Pons (tissue), 1 donor: ENCODE data around the gene SYNGR2.
"Not testable (repeated sequence)": the region's sequence is repeated elsewhere in the genome, so short reads cannot be mapped to it uniquely, and the experiment has no call there.

Experiments used
- DNase-seq: peaks from one replicate; pipeline ENCODE4 v3.0.0-alpha.2; 2016; ENCODE audit warnings: low spot score

The SYNGR2 gene

DNA sequence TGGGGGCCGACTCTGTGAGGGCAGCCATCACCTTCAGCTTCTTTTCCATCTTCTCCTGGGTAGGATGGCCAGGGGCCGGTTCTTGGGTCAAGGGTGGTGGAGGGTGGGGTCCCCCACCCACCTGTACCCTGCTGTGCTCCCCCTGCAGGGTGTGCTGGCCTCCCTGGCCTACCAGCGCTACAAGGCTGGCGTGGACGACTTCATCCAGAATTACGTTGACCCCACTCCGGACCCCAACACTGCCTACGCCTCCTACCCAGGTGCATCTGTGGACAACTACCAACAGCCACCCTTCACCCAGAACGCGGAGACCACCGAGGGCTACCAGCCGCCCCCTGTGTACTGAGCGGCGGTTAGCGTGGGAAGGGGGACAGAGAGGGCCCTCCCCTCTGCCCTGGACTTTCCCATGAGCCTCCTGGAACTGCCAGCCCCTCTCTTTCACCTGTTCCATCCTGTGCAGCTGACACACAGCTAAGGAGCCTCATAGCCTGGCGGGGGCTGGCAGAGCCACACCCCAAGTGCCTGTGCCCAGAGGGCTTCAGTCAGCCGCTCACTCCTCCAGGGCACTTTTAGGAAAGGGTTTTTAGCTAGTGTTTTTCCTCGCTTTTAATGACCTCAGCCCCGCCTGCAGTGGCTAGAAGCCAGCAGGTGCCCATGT, 3.3 kb downstream of the SYNGR2 start:
- not testable (repeated sequence) for DNase-seq

DNA sequence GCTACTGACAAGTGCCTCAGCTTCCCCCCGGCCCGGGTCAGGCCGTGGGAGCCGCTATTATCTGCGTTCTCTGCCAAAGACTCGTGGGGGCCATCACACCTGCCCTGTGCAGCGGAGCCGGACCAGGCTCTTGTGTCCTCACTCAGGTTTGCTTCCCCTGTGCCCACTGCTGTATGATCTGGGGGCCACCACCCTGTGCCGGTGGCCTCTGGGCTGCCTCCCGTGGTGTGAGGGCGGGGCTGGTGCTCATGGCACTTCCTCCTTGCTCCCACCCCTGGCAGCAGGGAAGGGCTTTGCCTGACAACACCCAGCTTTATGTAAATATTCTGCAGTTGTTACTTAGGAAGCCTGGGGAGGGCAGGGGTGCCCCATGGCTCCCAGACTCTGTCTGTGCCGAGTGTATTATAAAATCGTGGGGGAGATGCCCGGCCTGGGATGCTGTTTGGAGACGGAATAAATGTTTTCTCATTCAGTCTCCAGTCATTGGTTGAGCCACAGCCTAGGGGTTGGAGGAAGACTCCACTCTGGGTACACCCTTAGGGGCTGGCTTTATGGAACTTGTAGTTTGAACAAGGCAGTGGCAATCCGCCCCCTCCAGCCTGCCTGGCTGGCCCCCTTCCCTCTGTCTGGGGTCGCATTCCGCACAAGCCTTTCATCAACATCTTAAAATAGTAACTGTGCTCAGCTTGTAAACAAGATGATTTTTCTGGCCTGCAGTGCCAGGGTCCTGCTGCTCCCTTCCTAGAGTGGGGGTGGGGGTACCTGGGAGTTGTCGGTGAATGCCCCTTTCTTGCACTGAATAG, 4.1 kb downstream of the SYNGR2 start:
- no peak for DNase-seq

DNA sequence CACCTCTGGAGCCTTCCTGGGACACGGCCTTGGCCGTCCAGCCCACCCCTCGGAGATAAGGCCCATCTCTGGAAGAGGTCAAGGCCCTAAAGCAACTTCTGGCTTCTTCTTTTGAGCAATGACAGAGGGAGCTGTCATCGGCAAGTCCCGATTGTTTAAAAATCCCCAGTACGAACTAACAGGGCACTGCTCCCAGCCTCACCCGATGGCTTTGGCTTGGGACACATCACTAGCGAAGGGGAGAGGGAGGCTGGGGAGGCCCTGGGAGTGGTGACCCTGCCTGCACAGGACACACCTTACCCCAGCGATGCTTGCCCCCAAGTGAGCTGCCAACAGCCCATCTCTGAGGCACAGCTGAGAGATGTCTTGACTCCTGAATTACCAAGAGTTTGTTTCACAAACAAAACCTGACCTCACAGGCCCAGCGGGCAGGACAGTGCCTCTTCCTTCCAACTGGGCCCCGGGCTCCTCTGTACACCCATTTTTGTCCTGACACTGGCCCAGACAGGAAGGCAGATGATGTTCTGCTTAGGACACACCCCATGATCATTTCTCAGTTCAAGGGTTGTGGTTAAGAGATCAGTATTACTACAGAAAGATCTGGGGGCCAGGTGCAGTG, 4.8 kb downstream of the SYNGR2 start:
- no peak for DNase-seq

DNA sequence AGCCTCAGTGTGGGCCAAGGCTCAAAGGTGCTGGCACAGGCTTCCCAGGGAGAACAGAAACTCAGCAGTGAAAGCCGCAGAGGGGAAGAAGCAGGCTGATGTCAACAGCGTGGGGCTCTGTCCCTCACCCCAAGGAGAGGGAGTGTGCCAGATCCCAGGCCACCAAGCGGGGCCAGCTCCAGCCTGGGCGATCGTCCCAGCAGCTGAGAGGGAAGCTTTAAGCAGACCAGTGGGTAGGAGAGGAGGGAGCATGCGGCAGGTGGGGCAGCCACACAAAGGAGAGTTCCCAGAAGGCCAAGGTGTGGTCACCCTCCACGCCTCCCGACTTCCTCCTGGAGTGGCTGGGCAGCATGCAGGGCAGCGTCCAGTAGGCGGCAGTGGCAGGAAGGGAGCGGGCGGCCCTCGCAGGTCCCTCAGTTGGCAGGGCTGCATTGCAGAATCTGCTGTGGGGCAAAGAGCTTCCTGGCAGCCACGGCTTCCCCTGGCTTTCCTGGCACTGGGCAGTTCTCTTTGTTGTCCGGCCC, 6.0 kb downstream of the SYNGR2 start:
- peak; percentile 90 for DNase-seq

DNA sequence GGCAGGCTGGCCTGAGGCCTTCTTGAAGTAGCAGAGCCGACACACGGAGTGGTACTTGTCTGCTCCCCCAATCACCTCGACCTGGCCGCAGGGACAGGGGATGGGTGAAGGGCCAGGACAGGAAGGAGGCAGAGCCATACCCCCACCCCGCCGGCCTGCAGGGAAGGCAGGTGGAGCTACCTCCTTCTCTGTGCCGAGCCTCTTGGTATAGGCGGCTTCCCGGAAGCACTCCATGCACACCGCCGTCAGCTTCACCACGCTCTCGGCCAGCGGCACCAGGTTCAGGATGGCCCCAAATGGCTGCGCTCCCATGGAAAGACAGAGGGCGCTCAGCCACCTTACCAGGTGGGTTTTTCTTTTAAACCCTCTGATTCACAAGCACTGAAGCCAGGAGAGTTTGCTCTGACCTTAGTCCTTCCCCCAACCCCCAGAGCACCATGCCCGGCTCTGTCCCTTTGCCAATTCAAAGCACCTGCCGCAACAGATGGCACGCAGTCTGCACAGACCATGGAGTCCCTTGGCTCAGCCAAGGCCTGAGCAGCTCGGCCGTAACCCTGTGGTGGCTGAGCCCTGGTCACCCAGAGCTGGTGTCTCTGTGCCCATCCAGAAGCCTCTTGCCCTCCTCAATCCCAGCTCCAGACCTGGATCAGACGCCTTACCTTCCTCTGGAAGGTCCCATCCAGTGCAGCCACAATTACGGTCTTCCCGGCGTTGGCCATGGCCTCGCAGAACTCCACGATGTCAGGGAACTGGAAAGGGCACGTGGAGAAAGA, 6.7 kb downstream of the SYNGR2 start:
- DNase-seq = no peak

DNA sequence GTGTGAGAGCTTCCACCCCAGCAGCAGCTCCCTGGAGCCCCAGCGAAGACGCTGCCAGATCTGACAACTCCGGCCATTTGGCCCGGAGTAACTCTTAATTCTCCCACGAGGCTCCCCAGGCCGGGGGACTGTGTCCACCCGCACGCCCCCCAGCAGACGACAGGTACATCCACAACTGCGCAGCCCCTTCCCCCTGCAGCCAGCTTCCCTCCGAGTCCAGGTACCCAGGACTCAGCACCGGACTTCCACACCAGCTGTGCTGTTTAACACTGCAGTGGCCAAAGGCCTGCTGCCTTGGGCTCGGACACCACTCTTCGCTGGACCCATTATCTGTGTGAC, 7.2 kb downstream of the SYNGR2 start:
- no peak for DNase-seq

DNA sequence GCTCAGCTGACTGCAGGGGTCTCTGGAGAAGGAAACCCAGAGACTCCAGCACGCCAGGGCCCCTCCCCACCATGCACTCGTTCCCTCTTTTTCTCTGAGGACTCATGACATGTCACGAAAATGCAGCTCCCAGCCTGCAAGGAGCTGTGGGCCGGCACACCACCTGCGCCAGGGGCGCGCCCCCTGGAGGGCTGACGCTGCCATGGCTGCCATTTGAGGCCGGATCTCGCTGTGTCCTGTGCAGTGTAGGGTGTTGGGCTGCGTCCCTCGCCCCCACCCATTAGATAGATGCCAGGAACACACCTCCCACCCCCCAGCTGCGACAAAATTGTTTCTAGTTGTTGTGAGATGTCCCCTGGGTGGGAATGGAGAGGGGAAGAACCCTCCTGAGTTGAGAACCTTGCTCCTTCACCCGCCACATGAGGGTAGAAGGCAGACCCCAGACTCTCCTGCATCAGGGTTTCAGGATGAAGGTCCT, 8.2 kb downstream of the SYNGR2 start:
- no peak for DNase-seq

DNA sequence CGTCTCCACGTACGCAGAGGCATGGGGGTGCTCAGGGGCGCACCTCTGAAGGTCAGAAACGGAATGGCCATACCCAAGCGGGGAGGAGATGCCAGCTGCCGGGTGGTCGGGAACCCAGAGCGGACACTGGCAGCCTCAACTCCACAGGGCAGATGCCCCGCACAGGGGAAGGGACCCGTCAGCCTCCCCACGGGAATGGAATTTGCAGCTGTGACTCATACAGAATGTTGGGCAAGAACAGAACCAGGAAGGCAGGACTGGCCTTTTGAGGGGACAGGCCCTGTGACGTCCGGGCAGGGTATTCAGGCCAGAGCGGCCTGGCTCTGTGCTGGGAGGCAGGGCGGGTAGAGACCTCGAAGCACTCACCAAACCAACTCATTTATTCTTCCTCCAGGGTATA, 11.0 kb downstream of the SYNGR2 start:
- no peak for DNase-seq

DNA sequence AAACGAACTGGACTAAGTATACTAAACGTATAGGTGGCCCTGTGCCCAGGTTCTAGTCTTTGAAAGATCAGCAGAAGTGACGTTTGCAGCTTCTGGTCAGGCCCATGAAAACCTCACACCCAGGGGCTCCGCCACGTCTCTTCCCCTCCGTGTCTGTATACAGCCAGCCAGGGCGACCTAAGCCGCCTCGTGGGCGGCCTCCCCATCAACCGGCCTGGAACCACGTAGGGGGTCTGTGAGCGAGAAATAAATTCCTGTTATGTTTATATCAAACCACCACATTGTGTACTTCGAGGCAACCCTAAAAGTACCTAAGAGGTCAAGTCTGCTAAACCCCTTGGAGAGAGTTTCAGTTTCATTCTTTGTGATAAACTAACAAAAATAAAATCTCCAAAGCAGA, 11.7 kb downstream of the SYNGR2 start:
- DNase-seq = no peak

DNA sequence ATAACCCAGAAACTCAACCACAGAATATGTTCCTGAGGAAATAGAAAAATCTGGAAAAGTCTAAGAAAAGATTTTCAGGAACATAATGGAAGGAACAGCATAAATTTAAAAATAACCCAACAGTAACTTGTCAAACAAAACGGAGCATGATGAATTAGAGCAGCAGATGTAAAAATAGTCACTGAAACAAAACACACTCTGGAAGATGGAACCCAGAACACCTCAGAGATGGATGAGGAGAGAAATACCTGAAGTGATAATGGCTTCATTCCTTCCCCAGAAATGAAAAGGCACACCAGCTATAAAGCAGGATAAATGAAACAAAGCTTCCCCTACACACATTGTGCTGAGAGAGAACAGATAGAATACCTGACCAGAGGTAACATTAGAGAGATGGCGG, 12.1 kb downstream of the SYNGR2 start:
- no peak for DNase-seq

DNA sequence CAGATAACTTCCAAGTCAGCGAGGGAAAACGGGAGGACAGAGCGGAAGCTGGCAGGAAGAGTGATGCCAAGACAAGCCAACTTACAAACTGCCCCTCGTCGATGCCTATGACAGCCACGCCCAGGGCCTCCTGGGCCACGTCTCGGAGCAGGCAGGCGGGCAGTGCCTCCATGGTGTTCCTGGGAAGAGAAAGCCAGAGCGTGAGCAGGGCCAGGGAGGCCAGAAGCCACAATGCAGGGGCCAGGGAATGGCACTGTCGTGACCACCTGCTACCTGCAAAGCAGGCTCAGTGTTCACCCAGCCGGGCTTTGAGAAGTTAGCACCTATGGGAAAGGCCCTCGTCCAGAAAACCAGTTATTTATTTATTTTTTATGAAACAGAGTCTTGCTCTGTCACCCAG, 14.1 kb downstream of the SYNGR2 start:
- no peak for DNase-seq

DNA sequence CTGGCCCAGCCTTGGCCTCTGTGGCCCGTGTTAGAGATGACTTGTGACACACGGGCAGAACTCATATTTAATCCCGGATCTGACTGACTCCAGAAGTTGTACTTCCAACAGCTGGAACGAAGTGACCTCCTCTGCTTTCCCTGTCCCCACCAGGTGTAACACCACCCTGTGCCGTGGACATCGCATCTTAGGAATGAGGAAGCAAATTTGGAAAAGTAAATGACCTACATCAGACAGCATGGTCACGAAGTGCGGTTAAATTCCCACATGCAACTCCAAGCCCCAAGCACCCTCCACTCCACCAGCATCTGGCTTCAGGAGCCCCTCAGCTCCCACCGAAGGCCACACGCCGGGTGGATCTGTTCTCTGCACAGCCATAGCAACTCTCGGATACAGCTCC, 15.5 kb downstream of the SYNGR2 start:
- no peak for DNase-seq

DNA sequence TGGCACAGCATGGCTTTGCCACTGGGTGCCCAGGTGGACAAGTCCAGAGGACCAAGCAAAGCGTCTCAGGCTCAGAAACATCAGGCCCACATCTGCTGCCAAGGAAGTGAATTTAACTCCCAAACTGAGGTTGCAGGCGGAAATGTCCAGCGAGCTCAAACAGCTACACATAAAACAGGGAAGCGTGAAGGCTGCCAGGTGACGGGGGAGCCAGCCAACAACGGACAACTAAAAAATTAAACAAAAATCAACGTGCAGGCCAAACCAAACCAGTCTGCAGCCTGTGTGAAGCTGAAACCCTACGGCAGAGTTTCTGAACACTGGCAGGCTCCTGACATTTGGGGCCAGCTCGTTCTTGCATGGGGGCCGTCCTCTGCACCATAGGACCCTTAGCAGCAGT, 16.0 kb downstream of the SYNGR2 start:
- no peak for DNase-seq

DNA sequence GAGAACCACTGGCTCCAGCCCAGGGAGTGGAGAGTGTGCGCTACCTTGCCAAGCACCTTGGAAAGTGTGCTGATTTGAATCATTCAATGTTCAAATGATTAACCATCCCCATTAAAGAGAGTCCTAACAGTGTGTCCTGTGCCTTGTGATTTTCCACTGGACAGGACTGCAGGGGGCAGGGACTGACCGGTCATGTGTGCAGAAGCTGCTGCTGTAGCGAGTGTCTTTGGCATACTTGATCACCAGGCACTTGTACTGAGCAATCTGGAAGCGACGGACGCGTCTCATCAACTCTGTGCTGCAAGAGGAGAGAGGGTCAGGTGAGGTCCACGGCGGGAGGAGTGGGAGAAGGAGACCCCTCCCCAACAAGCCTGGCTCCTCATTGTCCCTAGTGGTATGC, 16.5 kb downstream of the SYNGR2 start:
- no peak for DNase-seq

DNA sequence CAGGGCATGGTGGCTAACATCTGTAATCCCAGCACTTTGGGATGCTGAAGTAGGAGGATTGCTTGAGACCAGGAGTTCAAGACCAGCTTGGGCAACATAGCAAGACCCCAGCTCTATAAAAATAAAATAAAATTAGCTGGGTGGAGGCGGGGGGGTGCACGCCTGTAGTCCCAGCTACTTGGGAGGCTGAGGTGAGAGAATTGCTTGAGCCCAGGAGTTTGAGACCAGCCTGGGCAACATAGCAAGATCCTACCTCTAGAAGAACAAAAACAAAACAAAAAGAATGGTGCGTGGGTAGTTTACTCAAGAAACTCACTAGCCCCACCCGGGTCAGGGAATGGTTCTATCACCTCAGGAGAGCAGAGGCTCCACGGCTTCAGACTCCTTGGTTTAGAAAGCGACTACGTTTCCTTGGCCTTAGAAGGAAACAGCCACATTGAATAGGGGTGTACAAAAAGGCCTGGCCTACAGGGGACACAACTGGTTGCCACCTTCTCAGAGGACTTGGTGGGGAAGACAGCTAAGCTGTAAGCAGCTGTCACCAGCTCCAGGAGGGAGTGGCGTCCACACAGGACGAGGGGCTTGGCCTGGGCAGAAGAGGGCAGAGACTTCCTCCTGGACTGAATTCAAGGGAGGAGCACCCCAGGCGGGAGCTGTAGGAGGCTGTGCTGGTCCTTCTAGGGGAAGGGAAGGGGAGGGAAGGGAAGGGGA, 17.8 kb downstream of the SYNGR2 start:
- no peak for DNase-seq

DNA sequence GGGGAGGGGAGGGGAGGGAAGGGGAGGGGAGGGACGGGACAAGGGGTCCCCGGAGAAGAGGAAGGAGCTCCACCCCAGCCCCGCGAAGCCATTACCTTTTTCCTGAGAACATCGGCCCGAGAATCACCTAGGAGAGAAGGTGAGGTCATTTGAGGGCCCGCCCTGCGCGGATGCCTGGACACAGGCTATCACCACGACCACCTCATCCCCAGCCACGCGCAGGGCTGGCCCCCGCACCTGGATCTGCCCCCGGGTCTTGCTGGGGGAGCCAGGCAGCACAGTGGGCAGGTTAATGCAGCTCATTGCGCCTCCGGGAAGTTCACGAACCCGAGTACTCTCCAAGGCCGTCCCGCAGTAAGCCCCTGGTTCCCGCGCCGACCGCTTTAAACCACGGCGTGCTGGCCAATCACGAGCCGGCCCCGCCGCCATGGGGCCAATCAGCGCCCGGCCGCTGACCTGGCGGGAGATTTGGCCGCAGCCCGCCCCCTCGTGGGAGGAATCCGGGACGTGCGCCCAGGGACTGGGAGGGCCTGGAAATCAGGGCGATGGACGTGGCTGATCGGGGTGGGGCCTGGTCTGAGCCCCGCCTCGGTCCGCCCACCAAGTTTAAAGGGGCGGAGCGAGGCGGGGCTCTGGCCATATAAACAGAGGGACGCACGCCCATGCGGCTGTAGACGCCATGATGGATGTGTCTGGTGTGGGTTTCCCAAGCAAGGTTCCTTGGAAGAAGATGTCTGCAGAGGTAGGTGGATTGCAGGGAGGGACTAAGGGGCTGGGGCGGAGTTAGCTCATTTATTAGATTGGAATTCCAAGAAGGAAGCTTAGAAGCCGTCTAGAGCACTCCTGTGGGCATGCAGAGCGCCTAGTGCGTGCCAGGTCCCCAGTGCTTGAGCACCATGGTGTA, 18.6 kb downstream of the SYNGR2 start, which contains the start of the genes AFMID and TK1:
Gene AFMID (plus strand): TSS at position 671 of the 904 bp plus-strand sequence. CDS start 9 bp downstream, at position 680.
Gene TK1 (minus strand): TSS at position 361 of the 904 bp plus-strand sequence. CDS start 58 bp downstream, at position 303.
- DNase-seq = peak; percentile 96

DNA sequence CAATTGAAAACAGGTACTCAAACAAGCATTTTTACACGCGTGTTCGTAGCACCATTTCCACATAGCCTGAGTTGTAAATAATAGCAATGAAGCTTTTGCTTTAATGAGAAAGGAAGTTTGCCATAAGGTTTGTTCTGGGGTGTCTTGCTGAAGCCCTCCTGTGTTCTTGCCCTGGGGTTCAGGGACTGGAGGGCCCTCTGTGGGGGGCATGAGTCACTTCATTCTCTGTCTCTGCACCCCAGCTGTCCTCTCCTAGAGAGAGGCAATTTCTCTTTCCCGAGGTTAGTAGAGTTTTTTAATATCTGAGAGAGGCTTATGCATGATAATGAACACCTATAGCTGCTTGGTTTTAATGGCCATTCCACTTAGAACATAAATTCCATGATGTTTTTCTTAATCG, 28.3 kb downstream of the SYNGR2 start:
- DNase-seq = no peak

DNA sequence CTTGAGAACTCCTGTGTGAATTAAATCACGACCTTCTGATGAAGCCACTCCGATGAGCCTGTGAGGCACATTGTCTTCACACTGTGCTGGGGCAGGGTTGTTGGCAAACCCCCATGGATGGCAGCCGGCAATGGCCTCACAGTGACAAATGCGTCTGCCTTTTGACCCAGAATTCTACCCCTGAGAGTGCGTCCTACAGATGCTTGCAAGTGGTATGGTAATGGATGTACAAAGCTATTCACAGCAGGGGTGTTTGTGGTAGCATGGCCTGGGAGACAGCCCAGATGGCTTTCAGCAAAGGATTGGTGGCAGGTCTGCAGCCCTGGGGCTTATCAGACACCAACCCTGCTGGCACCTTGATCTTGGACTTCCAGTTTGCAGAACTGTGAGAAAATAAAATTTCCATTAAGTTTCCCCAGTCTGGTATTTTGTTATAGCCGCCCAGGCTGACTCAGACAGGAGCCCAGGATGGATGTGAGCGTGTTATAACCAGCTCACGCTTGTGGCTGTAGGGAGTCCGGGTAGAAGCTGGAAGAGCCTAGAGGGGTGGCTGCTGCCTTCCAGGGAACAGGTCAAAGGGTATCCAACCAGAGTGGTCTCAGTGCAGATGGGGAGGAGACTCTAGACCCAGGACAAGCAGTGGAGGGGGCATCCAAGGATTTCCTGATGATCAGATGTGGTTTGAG, 28.9 kb downstream of the SYNGR2 start:
- peak; percentile 75 for DNase-seq

DNA sequence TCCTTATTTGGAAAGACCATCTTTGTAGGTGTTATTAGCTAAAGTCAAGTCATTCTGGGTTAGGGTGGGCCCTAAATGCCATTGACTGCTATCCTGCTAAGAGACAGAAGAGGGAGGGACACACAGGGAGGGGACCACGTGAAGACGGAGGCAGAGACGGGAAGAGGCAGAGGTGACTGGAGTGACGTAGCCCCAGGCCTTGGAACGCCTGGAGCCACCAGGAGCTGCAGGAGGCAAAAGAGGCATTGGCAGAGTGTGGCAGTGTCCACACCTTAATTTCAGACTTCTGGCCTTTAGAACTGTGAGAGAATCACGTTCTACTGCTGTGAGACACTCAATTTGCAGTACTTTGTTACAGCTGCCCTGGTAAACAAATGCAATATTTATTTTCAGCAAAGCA, 32.1 kb downstream of the SYNGR2 start:
- no peak for DNase-seq

DNA sequence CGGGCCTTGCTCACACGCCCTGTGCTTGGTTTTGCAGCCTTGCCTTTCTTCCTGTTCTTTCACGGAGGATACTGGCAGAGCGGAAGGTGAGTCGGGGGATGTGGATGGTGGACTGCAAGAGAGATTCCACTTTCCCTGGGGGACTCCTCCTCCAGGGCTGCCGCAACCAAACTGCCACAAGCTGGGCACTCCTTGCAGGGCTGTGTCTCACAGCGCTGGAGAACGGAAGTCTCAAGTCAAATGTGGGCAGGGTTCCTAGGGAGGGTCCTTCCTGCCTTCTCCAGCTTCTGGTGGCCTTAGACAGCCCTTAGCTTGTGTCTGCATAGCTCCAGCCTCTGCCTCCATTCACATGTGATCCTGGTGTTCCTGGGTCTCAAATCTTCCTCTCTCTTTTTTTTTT, 34.3 kb downstream of the SYNGR2 start:
- no peak for DNase-seq
